Nephron progenitor cell (in vitro differentiated cells): ENCODE measurements around the gene PLEKHG4B.

ENCODE experiments used
- DNase-seq: peaks from one replicate; pipeline ENCODE4 v3.0.0; 2021
- H3K27ac Mint-ChIP-seq: 2 replicates; pipeline ENCODE4 v1.8.0; 2021; ENCODE audit warnings: mild to moderate bottlenecking, moderate library complexity, mixed read lengths
- H3K27me3 Mint-ChIP-seq: 2 replicates; pipeline ENCODE4 v1.8.0; 2021; ENCODE audit warnings: mild to moderate bottlenecking, low read depth, mixed read lengths; ENCODE audit not compliant: poor library complexity
- H3K36me3 Mint-ChIP-seq: 2 replicates; pipeline ENCODE4 v1.8.0; 2021; ENCODE audit warnings: low read depth, mixed read lengths
- H3K4me1 Mint-ChIP-seq: 2 replicates; pipeline ENCODE4 v1.8.0; 2021; ENCODE audit warnings: mixed read lengths
- H3K4me3 Mint-ChIP-seq: 2 replicates; pipeline ENCODE4 v1.8.0; 2021; ENCODE audit warnings: mild to moderate bottlenecking, moderate library complexity, mixed read lengths
- H3K9me3 Mint-ChIP-seq: 2 replicates; pipeline ENCODE4 v1.8.0; 2021; ENCODE audit warnings: mild to moderate bottlenecking, moderate library complexity, mixed read lengths
- CTCF ChIP-seq: fragments of 200-600 bp; sonication (generic); IDR thresholded peaks from 2 replicates; pipeline ENCODE4 v1.5.0; 2021; ENCODE audit warnings: antibody characterized with exemption

Gene PLEKHG4B

GRCh38 chr5:171801-172331, 79.9 kb downstream of the PLEKHG4B start:
- DNase-seq, result no peak
- peaks cover 7% of the 10 kb centered on the region for H3K27me3 Mint-ChIP-seq
- no peak overlapping the region for H3K27ac Mint-ChIP-seq
- no peaks in the 10 kb centered on the region for H3K36me3 Mint-ChIP-seq
- TF ChIP-seq CTCF, result no peak
- peaks cover 70% of the 10 kb centered on the region for H3K4me1 Mint-ChIP-seq
- no peak overlapping the region for H3K4me3 Mint-ChIP-seq
- H3K9me3 Mint-ChIP-seq, result no peaks in the 10 kb centered on the region

- Mint-ChIP-seq H3K4me3 (no peak overlapping the region), H3K36me3 (no peaks in the 10 kb centered on the region), H3K27me3 (peaks cover 7% of the 10 kb centered on the region), H3K9me3 (no peaks in the 10 kb centered on the region), H3K27ac (no peak overlapping the region), H3K4me1 (peaks cover 74% of the 10 kb centered on the region)
- DNase-seq, result no peak
- TF ChIP-seq CTCF, result no peak
Measured at GRCh38 chr5:172421-172820, 80.5 kb downstream of the PLEKHG4B start.

GRCh38 chr5:172841-173251, 80.9 kb downstream of the PLEKHG4B start:
- H3K9me3 Mint-ChIP-seq, result no peaks in the 10 kb centered on the region
- H3K4me3 Mint-ChIP-seq, result no peak overlapping the region
- H3K4me1 Mint-ChIP-seq, result peaks cover 74% of the 10 kb centered on the region
- no peaks in the 10 kb centered on the region for H3K36me3 Mint-ChIP-seq
- H3K27ac Mint-ChIP-seq, result no peak overlapping the region
- H3K27me3 Mint-ChIP-seq, result peaks cover 7% of the 10 kb centered on the region
- no peak for TF ChIP-seq CTCF
- DNase-seq, result no peak

GRCh38 chr5:173392-174290, 81.7 kb downstream of the PLEKHG4B start:
- Mint-ChIP-seq H3K9me3 (no peaks in the 10 kb centered on the region), H3K27ac (peak overlapping the region; percentile 17), H3K36me3 (no peaks in the 10 kb centered on the region), H3K27me3 (peaks cover 7% of the 10 kb centered on the region), H3K4me3 (peak overlapping the region; percentile 37), H3K4me1 (peaks cover 70% of the 10 kb centered on the region)
- no peak for TF ChIP-seq CTCF
- DNase-seq, result no peak

- DNase-seq, result no peak
- H3K4me1 Mint-ChIP-seq, result peaks cover 68% of the 10 kb centered on the region
- H3K9me3 Mint-ChIP-seq, result no peaks in the 10 kb centered on the region
- H3K27me3 Mint-ChIP-seq, result peaks cover 7% of the 10 kb centered on the region
- no peak overlapping the region for H3K4me3 Mint-ChIP-seq
- no peaks in the 10 kb centered on the region for H3K36me3 Mint-ChIP-seq
- H3K27ac Mint-ChIP-seq, result no peak overlapping the region
- no peak for TF ChIP-seq CTCF
Measured at GRCh38 chr5:174291-174600, 82.3 kb downstream of the PLEKHG4B start.
